H9 (cell line): ENCODE measurements around the gene SPINK2. TPM values are rescaled to one million over a fixed set of nuclear protein-coding genes. Genes with fewer than 3 reads are reported as not detected.

Experiments
- DNase-seq: peaks from one replicate; pipeline ENCODE4 v3.0.0-alpha.2; 2017
- H2AFZ ChIP-seq: one replicate; pipeline ENCODE4 v1.6.1; 2013; ENCODE audit warnings: mild to moderate bottlenecking, low read length, control low read depth, moderate library complexity
- H2AK5ac ChIP-seq: 2 replicates; pipeline ENCODE4 v1.6.1; 2013; ENCODE audit warnings: low read length, control low read depth, mixed read lengths; ENCODE audit not compliant: insufficient read length
- H2BK120ac ChIP-seq: one replicate; pipeline ENCODE4 v1.6.1; 2013; ENCODE audit warnings: low read depth, mild to moderate bottlenecking, low read length, control low read depth, inconsistent platforms; ENCODE audit not compliant: poor library complexity, severe bottlenecking
- H2BK12ac ChIP-seq: 2 replicates; pipeline ENCODE4 v1.6.1; 2013; ENCODE audit warnings: low read length, control low read depth, mixed read lengths, low read depth; ENCODE audit not compliant: insufficient read length
- H2BK15ac ChIP-seq: 2 replicates; pipeline ENCODE4 v1.6.1; 2013; ENCODE audit warnings: low read depth, low read length, control low read depth
- H2BK20ac ChIP-seq: one replicate; pipeline ENCODE4 v1.6.1; 2013; ENCODE audit warnings: low read depth, mild to moderate bottlenecking, low read length, control low read depth, inconsistent platforms; ENCODE audit not compliant: poor library complexity, severe bottlenecking
- H2BK5ac ChIP-seq: 2 replicates; pipeline ENCODE4 v1.6.1; 2013; ENCODE audit warnings: low read length, control low read depth, mixed read lengths; ENCODE audit not compliant: insufficient read length
- H3K14ac ChIP-seq: 2 replicates; pipeline ENCODE4 v1.6.1; 2013; ENCODE audit warnings: low read length, control low read depth; ENCODE audit not compliant: insufficient read depth
- H3K18ac ChIP-seq: 2 replicates; pipeline ENCODE4 v1.6.1; 2013; ENCODE audit warnings: low read depth, mild to moderate bottlenecking, mixed read lengths, low read length, control low read depth; ENCODE audit not compliant: insufficient read length
- H3K23ac ChIP-seq: 2 replicates; pipeline ENCODE4 v1.6.1; 2013; ENCODE audit warnings: low read length, control low read depth, mixed read lengths, low read depth; ENCODE audit not compliant: insufficient read length
- H3K23me2 ChIP-seq: 2 replicates; pipeline ENCODE4 v1.6.1; 2013; ENCODE audit warnings: low read depth, mild to moderate bottlenecking, mixed read lengths, low read length, control low read depth; ENCODE audit not compliant: insufficient read length, poor library complexity, severe bottlenecking
- H3K27ac ChIP-seq: 2 replicates; pipeline ENCODE4 v1.5.1; 2013; ENCODE audit warnings: low read length, control low read depth, mixed read lengths, low read depth; ENCODE audit not compliant: insufficient read length
- H3K27me3 ChIP-seq: 2 replicates; pipeline ENCODE4 v1.6.1; 2013; ENCODE audit warnings: low read length, control low read depth, inconsistent platforms; ENCODE audit not compliant: insufficient read depth
- H3K4ac ChIP-seq: 2 replicates; pipeline ENCODE4 v1.6.1; 2013; ENCODE audit warnings: low read depth, mild to moderate bottlenecking, control low read depth, inconsistent platforms, low read length, moderate library complexity
- H3K4me1 ChIP-seq: 2 replicates; pipeline ENCODE4 v1.6.1; 2013; ENCODE audit warnings: low read length, control low read depth, inconsistent platforms; ENCODE audit not compliant: insufficient read depth
- H3K4me2 ChIP-seq: 2 replicates; pipeline ENCODE4 v1.6.1; 2013; ENCODE audit warnings: low read length, control low read depth, mixed read lengths; ENCODE audit not compliant: insufficient read length, insufficient read depth
- H3K56ac ChIP-seq: 2 replicates; pipeline ENCODE4 v1.6.1; 2013; ENCODE audit warnings: low read depth, mild to moderate bottlenecking, mixed read lengths, low read length, control low read depth; ENCODE audit not compliant: insufficient read length
- H3K79me1 ChIP-seq: 2 replicates; pipeline ENCODE4 v1.6.1; 2013; ENCODE audit warnings: low read depth, mild to moderate bottlenecking, moderate library complexity, low read length, control low read depth, inconsistent platforms; ENCODE audit not compliant: insufficient read depth, poor library complexity, severe bottlenecking
- H3K79me2 ChIP-seq: 2 replicates; pipeline ENCODE4 v1.6.1; 2013; ENCODE audit warnings: low read length, control low read depth, inconsistent platforms; ENCODE audit not compliant: insufficient read depth
- H3K9ac ChIP-seq: 2 replicates; pipeline ENCODE4 v1.6.1; 2013; ENCODE audit warnings: low read length, control low read depth, mixed read lengths; ENCODE audit not compliant: insufficient read length; ENCODE audit errors: extremely low read depth
- H3K9me3 ChIP-seq: one replicate; pipeline ENCODE4 v1.6.1; 2013; ENCODE audit warnings: low read depth, low read length, inconsistent platforms; ENCODE audit not compliant: control insufficient read depth
- H3T11ph ChIP-seq: one replicate; pipeline ENCODE4 v1.6.1; 2013; ENCODE audit warnings: mild to moderate bottlenecking, low read length, control low read depth, inconsistent platforms
- H4K20me1 ChIP-seq: one replicate; pipeline ENCODE4 v1.6.1; 2013; ENCODE audit not compliant: control insufficient read depth, insufficient read length, insufficient read depth
- H4K5ac ChIP-seq: 2 replicates; pipeline ENCODE4 v1.6.1; 2013; ENCODE audit warnings: low read depth, mild to moderate bottlenecking, mixed read lengths, low read length, control low read depth; ENCODE audit not compliant: insufficient read length
- H4K8ac ChIP-seq: replicated peaks from 2 replicates; pipeline ENCODE4 v1.6.1; 2013; ENCODE audit warnings: low read length, control low read depth, mixed read lengths, low read depth; ENCODE audit not compliant: insufficient read length
- H4K91ac ChIP-seq: 2 replicates; pipeline ENCODE4 v1.6.1; 2013; ENCODE audit warnings: low read depth, mild to moderate bottlenecking, moderate library complexity, mixed read lengths, low read length, control low read depth; ENCODE audit not compliant: insufficient read length
- H3K27ac Mint-ChIP-seq, 3 experiments: 2 replicates in 2 of 3; 3 replicates in 1 of 3; pipeline ENCODE4 v1.8.0; 2020 to 2021; ENCODE audit warnings: mixed read lengths in 3 of 3, mild to moderate bottlenecking in 1 of 3, moderate library complexity in 1 of 3
- H3K27me3 Mint-ChIP-seq: 2 replicates; pipeline ENCODE4 v1.8.0; 2021; ENCODE audit warnings: low read depth, mild to moderate bottlenecking, moderate library complexity, mixed read lengths
- H3K36me3 Mint-ChIP-seq, 3 experiments: 2 replicates in 2 of 3; 3 replicates in 1 of 3; pipeline ENCODE4 v1.8.0; 2020 to 2021; ENCODE audit warnings: low read depth in 3 of 3, mixed read lengths in 3 of 3; ENCODE audit not compliant: insufficient read depth in 1 of 3
- H3K4me1 Mint-ChIP-seq, 2 experiments: 2 replicates each; pipeline ENCODE4 v1.8.0; 2020; ENCODE audit warnings: mixed read lengths in 2 of 2
- H3K4me3 Mint-ChIP-seq, 2 experiments: 2 replicates in 1 of 2; 3 replicates in 1 of 2; pipeline ENCODE4 v1.8.0; 2020 to 2021; ENCODE audit warnings: mild to moderate bottlenecking in 2 of 2, mixed read lengths in 2 of 2, moderate library complexity in 1 of 2
- H3K9me3 Mint-ChIP-seq, 2 experiments: 2 replicates in 1 of 2; 3 replicates in 1 of 2; pipeline ENCODE4 v1.8.0; 2020; ENCODE audit warnings: mild to moderate bottlenecking in 2 of 2, mixed read lengths in 2 of 2, moderate library complexity in 1 of 2
- CTCF ChIP-seq: fragments of 200-600 bp; sonication (generic); conservative IDR thresholded peaks from 3 replicates; pipeline ENCODE4 v1.8.0; 2021; ENCODE audit warnings: antibody characterized with exemption, mild to moderate bottlenecking
- WGBS: extraction: QIAGEN DNeasy Blood & Tissue Kit; methylation state at CpG from one replicate; pipeline ENCODE4 v1.1.7; 2013; ENCODE audit warnings: missing lambda C conversion rate, low lambda C conversion rate, mixed read lengths; ENCODE audit not compliant: insufficient read length; ENCODE audit errors: extremely low coverage; 5-methylcytosine and 5-hydroxymethylcytosine counted together
- total RNA-seq: library from RNA; stranded (reverse); gene quantifications from 2 replicates; pipeline ENCODE4 v1.2.1, GENCODE V29; 2021

Gene SPINK2
- total RNA-seq, 1 experiment from 2014 or later, result 0.44 TPM

- Histone ChIP-seq H3K9ac (no peak overlapping the region), H2AFZ (no peak overlapping the region), H3K27ac (no peak overlapping the region), H4K20me1 (no peaks in the 10 kb centered on the region), H2BK120ac (no peak overlapping the region), H2BK20ac (no peak overlapping the region), H3K4me2 (peak overlapping the region; percentile 9), H2AK5ac (no peak overlapping the region), H4K91ac (no peak overlapping the region), H3K56ac (no peak overlapping the region), H4K5ac (no peak overlapping the region), H3K4me1 (no peaks in the 10 kb centered on the region; the same call in 1 of the 2 replicates), H3K9me3 (no peaks in the 10 kb centered on the region), H3K18ac (no peak overlapping the region), H3K27me3 (peaks cover 59% of the 10 kb centered on the region), H3K4ac (no peak overlapping the region), H2BK15ac (no peak overlapping the region), H2BK5ac (no peak overlapping the region), H3K23me2 (no peaks in the 10 kb centered on the region), H3K14ac (no peak overlapping the region), H3T11ph (no peak overlapping the region), H2BK12ac (no peak overlapping the region), H3K79me1 (no peaks in the 10 kb centered on the region), H3K23ac (no peak overlapping the region), H3K79me2 (no peaks in the 10 kb centered on the region), H4K8ac (no peak overlapping the region)
- Mint-ChIP-seq H3K27me3 (peaks cover 99% of the 10 kb centered on the region), H3K9me3 (0 out of 5 replicates have a peak, but pooled peaks cover 0 to 3% of the 10 kb centered on the region in 2 experiments), H3K4me1 (peaks cover 36 to 44% of the 10 kb centered on the region in 2 experiments), H3K4me3 (peak overlapping the region in 1 of 2 experiments; percentile 53; a peak in 3 of 5 replicates), H3K36me3 (no peaks in the 10 kb centered on the region), H3K27ac (peak overlapping the region in 2 of 3 experiments; percentile 28 to 62; a peak in 2 of 7 replicates)
- TF ChIP-seq CTCF, result no peak; the same call in 2 of the 3 replicates
- no CpG with 5 or more reads among the region's 4 CpGs for WGBS
- DNase-seq, result peak; percentile 82
Measured at GRCh38 chr4:56844802-56845580, 23.5 kb upstream of the SPINK2 start.
